Motor neuron (in vitro differentiated cells): ENCODE measurements around the gene PRDM16. TPM values are rescaled to one million over a fixed set of nuclear protein-coding genes. Genes with fewer than 3 reads are reported as not detected.

Source experiments
- ATAC-seq, 8 experiments: fragments of 200-7000 bp; cut with Tn5 transposase; replicated peaks in 6 of 8; 2 replicates each; pipeline ENCODE4 v1.8.0; 2021; ENCODE audit warnings: mild to moderate bottlenecking in 8 of 8, moderate library complexity in 8 of 8
- H3K27ac ChIP-seq, 2 donors: fragments of 250-450 bp; sonication (Bioruptor Pico); 2 replicates each; pipeline ENCODE4 v1.9.0; 2021; ENCODE audit warnings: antibody characterized with exemption in 2 of 2, mild to moderate bottlenecking in 2 of 2, moderate library complexity in 1 of 2
- H3K4me1 ChIP-seq, 2 donors: fragments of 250-450 bp; sonication (Bioruptor Pico); replicated peaks in 1 of 2; 2 replicates each; pipeline ENCODE4 v1.6.1; 2021; ENCODE audit warnings: antibody characterized with exemption in 2 of 2, mild to moderate bottlenecking in 2 of 2, moderate library complexity in 1 of 2
- H3K4me3 ChIP-seq, 5 donors: fragments of 250-450 bp; sonication (Bioruptor Pico); 2 replicates each; pipeline ENCODE4 v1.9.0; 2021; ENCODE audit warnings: antibody characterized with exemption in 5 of 5, mild to moderate bottlenecking in 5 of 5, moderate library complexity in 4 of 5
- WGBS, 10 experiments: fragments of 450-650 bp; shearing (Covaris generic); methylation state at CpG; one replicate each; pipeline ENCODE4 v1.0.0; 2022; 5-methylcytosine and 5-hydroxymethylcytosine counted together
- in situ Hi-C, 9 experiments: fragments of 400-800 bp; cut with MboI; loops; one replicate each; pipeline ENCODE4 v1.15.0; 2021; ENCODE audit warnings: low sequenced_read_pairs in 9 of 9, low pct_unique_long_range_greater_than_20kb in 2 of 9; ENCODE audit not compliant: unreplicated experiment in 9 of 9
- total RNA-seq, 8 experiments: library from RNA; unstranded; fragments of 300-600 nt; gene quantifications; 2 replicates each; pipeline versions ENCODE4 v1.2.3 to v1.2.4, GENCODE V29; 2022

The PRDM16 gene
- total RNA-seq, 8 experiments from 2014 or later = 0.18 to 2.9 (median 0.42) TPM

DNA sequence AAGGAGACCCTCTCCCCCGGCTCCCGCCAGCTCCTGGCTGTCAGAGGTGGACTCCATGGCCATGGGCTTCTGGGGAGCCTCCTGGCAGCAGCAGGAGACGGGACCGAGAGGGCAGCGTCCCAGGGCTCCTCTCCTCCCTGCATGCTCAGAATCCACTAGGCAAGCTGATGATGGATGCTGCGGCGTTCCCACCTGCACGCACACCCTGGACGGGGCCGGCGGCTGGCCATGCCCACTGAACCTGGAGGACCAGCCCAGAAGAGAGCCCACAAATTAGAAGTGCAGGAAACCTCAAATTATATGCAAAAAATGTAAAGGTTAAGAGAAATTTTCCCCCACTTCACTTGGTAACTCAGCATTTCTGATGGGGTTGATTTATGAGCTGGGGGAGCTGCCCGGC is 308.2 kb downstream of the PRDM16 start:
- Histone ChIP-seq H3K4me1 (no peaks in the 10 kb centered on the region), H3K4me3 (no peak overlapping the region), H3K27ac (no peak overlapping the region)
- in situ Hi-C loops = loop anchor here in 1 of 9 experiments (25.0 kb wide), 1 partner anchor 315 kb away; the partner anchor contains the start of gene PRDM16
- WGBS, 10 experiments = 80 to 100% (median 89%) methylated on average over 1 to 9 of the region's 12 CpGs; no CpG with 5 or more reads in 6 of the 10 experiments
- ATAC-seq = no peak

DNA sequence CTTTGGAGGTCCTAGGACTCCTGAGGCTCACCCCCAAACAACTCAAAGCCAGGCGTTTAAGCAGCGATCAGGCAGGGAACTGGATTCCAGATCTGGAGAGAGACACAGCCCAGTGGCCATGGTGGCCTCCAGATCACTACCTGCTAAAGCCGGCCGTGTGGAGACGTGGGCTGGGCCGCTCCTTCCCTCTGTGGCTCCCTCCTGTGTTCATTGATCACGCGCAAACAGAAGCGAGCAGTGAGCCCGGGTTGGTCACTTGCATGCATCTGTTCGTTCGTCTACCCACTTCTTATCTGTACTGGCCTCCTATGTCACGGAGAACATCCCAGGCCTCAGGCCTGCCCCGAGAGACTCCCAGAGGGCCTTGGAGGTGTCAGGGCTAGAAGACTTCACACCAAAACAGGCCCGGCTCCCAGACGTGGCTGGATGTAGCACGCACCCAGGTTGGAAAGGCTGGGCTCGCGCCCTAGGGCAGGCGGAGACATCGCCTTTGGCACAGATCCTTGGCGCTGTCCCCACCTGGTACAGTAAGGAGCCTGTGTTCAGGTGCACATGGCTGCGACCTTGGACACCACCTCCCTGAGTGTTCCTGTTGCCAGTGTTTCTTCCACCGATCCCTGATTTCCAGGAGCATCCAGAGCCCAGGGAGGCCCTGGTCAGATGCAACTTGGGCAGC is 308.7 kb downstream of the PRDM16 start:
- WGBS, 10 experiments = 33 to 100% (median 76%) methylated on average over 1 to 13 of the region's 24 CpGs; no CpG with 5 or more reads in 4 of the 10 experiments
- in situ Hi-C loops = loop anchor here in 1 of 9 experiments (25.0 kb wide), 1 partner anchor 315 kb away; the partner anchor contains the start of gene PRDM16
- no peak for ATAC-seq
- H3K4me3 ChIP-seq = no peak overlapping the region
- no peak overlapping the region for H3K27ac ChIP-seq
- no peaks in the 10 kb centered on the region for H3K4me1 ChIP-seq

GRCh38 chr1:3378411-3379208 is 309.6 kb downstream of the PRDM16 start:
- H3K4me1 ChIP-seq = no peaks in the 10 kb centered on the region
- no peak for ATAC-seq
- H3K27ac ChIP-seq = no peak overlapping the region
- in situ Hi-C loops = loop anchor here in 1 of 9 experiments (25.0 kb wide), 1 partner anchor 316 kb away; the partner anchor contains the start of gene PRDM16
- no peak overlapping the region for H3K4me3 ChIP-seq
- WGBS, 10 experiments = 69 to 92% (median 86%) methylated on average over 1 to 10 of the region's 17 CpGs; no CpG with 5 or more reads in 3 of the 10 experiments

- Histone ChIP-seq H3K4me3 (no peak overlapping the region), H3K27ac (no peak overlapping the region), H3K4me1 (no peaks in the 10 kb centered on the region)
- no CpG with 5 or more reads among the region's 6 CpGs for WGBS, 10 experiments
- no peak for ATAC-seq
- in situ Hi-C loops = loop anchor here in 1 of 9 experiments (25.0 kb wide), 1 partner anchor 318 kb away; the partner anchor contains the start of gene PRDM16
These were observed 310.9 kb downstream of the PRDM16 start for GRCh38 chr1:3379934-3380333.

DNA sequence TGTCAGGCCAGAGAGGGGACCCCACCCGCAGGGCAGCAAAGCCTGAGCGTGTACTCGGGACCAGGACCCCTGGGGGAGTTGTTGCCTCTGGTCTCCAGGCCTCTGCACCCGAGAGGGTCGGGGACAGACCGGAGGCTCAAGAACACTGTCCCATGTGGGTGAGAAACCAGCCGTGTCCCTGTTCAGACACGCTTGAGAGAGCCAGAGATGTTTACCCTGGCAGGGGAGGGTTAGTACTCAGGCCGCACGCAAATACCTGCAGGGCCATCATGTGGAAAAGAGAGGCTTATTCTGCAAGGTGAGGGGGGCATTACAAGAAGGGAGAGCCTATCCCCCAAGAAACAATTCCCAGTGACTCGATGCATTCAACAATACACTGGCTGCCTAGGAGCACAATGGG is 311.5 kb downstream of the PRDM16 start:
- WGBS, 10 experiments = 0 to 90% (median 50%) methylated on average over 1 to 5 of the region's 11 CpGs; no CpG with 5 or more reads in 4 of the 10 experiments
- Histone ChIP-seq H3K4me3 (no peak overlapping the region), H3K27ac (no peak overlapping the region), H3K4me1 (no peaks in the 10 kb centered on the region)
- no peak for ATAC-seq
- in situ Hi-C loops = loop anchor here in 1 of 9 experiments (25.0 kb wide), 1 partner anchor 318 kb away; the partner anchor contains the start of gene PRDM16

DNA sequence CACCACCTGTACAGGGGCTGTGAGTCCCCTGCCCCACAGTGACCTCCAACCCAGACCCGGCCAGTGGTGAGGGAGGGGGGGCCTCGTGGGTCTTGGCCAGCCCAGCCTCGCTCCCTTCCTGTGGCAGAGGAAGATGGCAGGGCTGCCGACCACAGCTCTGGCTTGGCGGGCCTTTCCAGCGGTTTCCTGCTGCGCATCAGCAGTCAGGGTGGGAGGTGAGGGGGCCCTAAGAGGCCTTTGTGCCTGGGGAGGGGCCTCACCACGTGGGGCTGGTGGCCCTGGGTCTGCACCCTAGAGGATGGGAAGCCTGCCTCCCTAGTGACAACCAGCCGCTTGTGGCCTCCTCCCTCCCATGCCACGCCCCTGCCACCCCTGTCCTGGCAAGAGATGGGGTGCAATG is 312.9 kb downstream of the PRDM16 start:
- 45 to 47% methylated on average over 2 to 7 of the region's 10 CpGs; no CpG with 5 or more reads in 8 of the 10 experiments for WGBS, 10 experiments

GRCh38 chr1:3382326-3383057 is 313.5 kb downstream of the PRDM16 start:
- WGBS, 10 experiments = 20 to 67% (median 42%) methylated on average over 1 to 10 of the region's 14 CpGs; no CpG with 5 or more reads in 5 of the 10 experiments
- H3K4me1 ChIP-seq = no peaks in the 10 kb centered on the region
- H3K27ac ChIP-seq = no peak overlapping the region
- H3K4me3 ChIP-seq = no peak overlapping the region
- in situ Hi-C loops = loop anchor here in 1 of 9 experiments (25.0 kb wide), 1 partner anchor 320 kb away; the partner anchor contains the start of gene PRDM16
- ATAC-seq = peak in 3 of 8 experiments; percentile 25 to 65 (median 56)

More for the DNA sequence above, 312.9 kb downstream of the PRDM16 start:
- no peaks in the 10 kb centered on the region for H3K4me1 ChIP-seq
- no peak overlapping the region for H3K27ac ChIP-seq
- ATAC-seq = no peak
- in situ Hi-C loops = loop anchor here in 1 of 9 experiments (25.0 kb wide), 1 partner anchor 320 kb away; the partner anchor contains the start of gene PRDM16
- H3K4me3 ChIP-seq = no peak overlapping the region

GRCh38 chr1:3383679-3384078 is 314.7 kb downstream of the PRDM16 start:
- WGBS, 10 experiments = 0 to 72% (median 20%) methylated on average over 1 to 5 of the region's 5 CpGs; no CpG with 5 or more reads in 6 of the 10 experiments
- no peak for ATAC-seq
- Histone ChIP-seq H3K4me1 (no peaks in the 10 kb centered on the region), H3K4me3 (no peak overlapping the region), H3K27ac (no peak overlapping the region)
- in situ Hi-C loops = loop anchor here in 1 of 9 experiments (25.0 kb wide), 1 partner anchor 321 kb away; the partner anchor contains the start of gene PRDM16

DNA sequence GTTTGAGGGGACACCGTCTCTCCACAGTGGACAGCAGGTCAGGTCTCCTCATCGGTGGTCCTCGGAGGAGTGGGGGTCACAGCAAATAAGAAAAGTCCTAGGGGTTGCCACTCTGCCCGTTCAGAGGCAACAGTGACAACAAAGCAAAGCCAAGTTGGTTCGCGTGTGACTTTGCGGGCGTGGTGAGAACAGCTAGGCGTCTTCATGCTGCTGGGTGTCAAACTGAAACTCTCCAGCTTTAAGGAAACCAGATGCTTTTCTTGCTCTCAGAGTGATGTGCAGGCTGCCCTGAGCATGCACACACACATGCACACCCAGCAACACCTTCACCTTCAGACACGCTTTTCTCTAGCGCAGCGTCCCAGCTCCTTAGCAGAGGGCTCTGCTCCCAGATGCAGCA is 315.4 kb downstream of the PRDM16 start:
- WGBS, 10 experiments = 0 to 94% (median 51%) methylated on average over 3 to 12 of the region's 12 CpGs; no CpG with 5 or more reads in 5 of the 10 experiments
- Histone ChIP-seq H3K4me3 (no peak overlapping the region), H3K4me1 (peaks cover 0 to 5% of the 10 kb centered on the region in 2 donors), H3K27ac (no peak overlapping the region)
- peak in 1 of 8 experiments; percentile 20 for ATAC-seq
- in situ Hi-C loops = loop anchor here in 1 of 9 experiments (25.0 kb wide), 1 partner anchor 322 kb away; the partner anchor contains the start of gene PRDM16

DNA sequence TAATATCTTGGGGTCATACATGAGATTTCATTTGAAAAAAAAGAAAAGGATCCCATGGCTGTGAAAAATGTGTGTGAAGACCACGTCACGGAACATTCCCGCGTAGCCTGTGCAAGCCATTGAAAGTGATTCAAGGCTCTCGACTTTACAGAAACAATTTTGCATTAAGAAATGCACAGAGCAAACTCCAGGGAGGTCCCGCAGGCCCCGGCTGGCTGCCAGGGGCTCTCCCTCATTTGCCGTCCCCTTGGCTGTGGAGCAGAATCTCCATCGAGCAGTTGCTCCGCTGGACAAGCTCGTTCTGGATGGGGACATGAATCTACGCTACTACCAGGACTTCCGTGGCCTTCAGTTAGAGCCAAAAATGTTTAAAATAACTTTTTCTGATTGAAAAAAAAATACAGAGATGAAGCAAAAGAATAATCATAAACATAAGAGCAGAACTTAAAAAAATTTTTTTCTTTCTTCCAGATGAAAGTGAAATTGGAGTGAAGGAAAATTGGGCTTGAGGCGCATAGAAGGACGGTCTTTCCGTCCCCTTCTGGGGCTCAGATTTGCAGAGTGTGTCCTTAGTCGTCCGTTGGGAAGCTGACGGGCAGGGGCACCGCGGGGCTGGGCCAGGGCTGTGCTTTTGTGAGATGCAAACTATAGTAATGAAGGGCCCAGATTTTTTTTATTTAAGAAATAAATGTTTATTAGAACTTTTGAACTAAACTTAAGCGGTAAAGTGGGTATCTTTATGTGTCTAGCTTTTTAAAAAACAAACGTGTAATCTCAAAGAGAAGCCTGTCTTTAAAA is 317.4 kb downstream of the PRDM16 start:
- Histone ChIP-seq H3K4me3 (no peak overlapping the region), H3K4me1 (peaks cover 0 to 7% of the 10 kb centered on the region in 2 donors), H3K27ac (no peak overlapping the region)
- no peak for ATAC-seq
- WGBS, 10 experiments = 18 to 100% (median 68%) methylated on average over 4 to 23 of the region's 23 CpGs
- in situ Hi-C loops = loop anchor here in 1 of 9 experiments (25.0 kb wide), 1 partner anchor 324 kb away; the partner anchor contains the start of gene PRDM16

GRCh38 chr1:3387401-3387800 is 318.4 kb downstream of the PRDM16 start:
- in situ Hi-C loops = loop anchor here in 1 of 9 experiments (25.0 kb wide), 1 partner anchor 325 kb away; the partner anchor contains the start of gene PRDM16
- no peak for ATAC-seq
- peaks cover 0 to 7% of the 10 kb centered on the region in 2 donors for H3K4me1 ChIP-seq
- no peak overlapping the region for H3K27ac ChIP-seq
- H3K4me3 ChIP-seq = no peak overlapping the region
- WGBS, 10 experiments = 4 to 64% (median 29%) methylated on average over 1 to 11 of the region's 17 CpGs; no CpG with 5 or more reads in 3 of the 10 experiments
